ENCODE measurements around the gene DDX1. TPM values are rescaled to one million over a fixed set of nuclear protein-coding genes. Genes with fewer than 3 reads are reported as not detected.

DDX1 gene
- total and polyA plus RNA-seq, 2 donors, result 76.5 to 107 TPM

DNA sequence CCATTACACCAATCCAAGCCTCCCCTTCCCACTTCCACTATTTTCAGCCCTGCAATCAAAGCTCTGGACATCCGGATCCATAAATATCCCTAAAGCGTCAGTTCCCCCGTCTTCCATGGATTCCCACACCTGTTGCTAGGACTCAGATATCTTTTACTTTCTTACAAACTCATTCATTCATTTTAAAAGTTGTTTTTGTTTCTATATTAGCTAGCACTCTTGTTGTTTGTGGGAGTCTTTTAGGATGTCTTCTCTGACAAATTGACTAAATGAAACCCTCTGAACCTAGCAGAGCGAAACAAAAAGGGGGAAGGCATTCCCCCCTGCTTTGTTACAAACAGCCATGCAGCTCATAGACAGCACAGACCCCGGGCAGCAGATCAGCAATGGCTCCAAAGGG lies 21.6 kb upstream of the DDX1 start:
- H3K27ac ChIP-seq (ENCODE audit: low read depth), result no peak overlapping the region
- H3K4me1 ChIP-seq (ENCODE audit: insufficient read depth), result no peaks in the 10 kb centered on the region
- WGBS, result 66% methylated on average over 5 of the region's 5 CpGs
- H3K36me3 ChIP-seq (ENCODE audit: insufficient read depth), result no peaks in the 10 kb centered on the region
- no peak overlapping the region for H3K4me3 ChIP-seq (ENCODE audit: low read depth, low read length)
- DNase-seq (ENCODE audit: extremely low spot score), result no peak

DNA sequence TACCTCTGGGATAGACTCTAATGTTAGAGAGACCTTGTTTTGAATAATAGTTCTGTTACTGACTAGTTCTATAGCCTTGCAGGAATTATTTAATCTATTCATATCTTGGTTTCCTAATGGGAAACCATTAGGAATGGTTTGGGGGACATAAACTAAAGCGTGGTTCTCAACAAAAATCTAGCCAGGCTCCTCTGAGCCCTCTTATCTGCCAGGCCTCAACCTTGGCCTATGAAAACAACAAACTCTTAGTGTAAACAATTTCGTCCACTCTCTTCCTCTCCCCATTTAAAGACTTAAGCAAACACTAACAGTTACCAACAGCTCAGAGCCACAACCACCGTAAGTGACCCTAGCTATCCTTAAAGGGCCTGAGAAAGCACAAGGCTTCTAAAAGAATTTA lies 19.9 kb upstream of the DDX1 start:
- no peaks in the 10 kb centered on the region for H3K4me1 ChIP-seq (ENCODE audit: insufficient read depth)
- no peaks in the 10 kb centered on the region for H3K36me3 ChIP-seq (ENCODE audit: insufficient read depth)
- no peak overlapping the region for H3K4me3 ChIP-seq (ENCODE audit: low read depth, low read length)
- no peak overlapping the region for H3K27ac ChIP-seq (ENCODE audit: low read depth)
- DNase-seq (ENCODE audit: extremely low spot score), result no peak
- 68% methylated on average over 3 of the region's 3 CpGs for WGBS

DNA sequence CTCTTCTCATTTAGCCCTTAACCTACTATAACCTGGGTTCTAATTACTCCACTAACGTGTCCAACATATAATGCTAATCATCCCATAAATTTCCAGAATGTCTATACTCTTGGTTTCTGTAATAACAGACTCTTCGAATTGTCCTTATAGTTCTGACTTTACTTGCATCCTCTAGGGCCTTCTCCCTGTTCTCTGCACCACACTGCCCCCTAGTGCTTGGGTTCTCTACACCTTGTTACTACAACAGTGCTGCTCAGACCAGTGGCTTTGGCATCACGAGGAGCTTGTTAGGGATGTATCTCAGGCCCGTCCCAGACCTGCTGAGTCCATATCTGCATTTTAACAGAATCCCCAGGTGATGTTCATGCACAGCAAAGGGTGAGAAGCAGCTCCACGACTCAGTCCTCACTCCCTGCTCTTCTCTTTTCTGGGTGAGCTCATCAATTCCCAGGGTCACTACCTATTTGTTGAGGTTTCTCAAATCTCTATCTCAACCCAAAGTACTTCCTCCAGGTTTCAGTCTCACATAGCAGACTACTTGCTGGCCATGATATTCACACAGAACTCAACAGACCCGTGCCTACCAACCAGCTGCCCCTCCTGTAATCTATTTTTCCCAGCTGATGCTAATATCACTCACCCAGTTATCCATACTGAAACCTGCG lies 14.5 kb upstream of the DDX1 start:
- no peaks in the 10 kb centered on the region for H3K36me3 ChIP-seq (ENCODE audit: insufficient read depth)
- H3K27ac ChIP-seq (ENCODE audit: low read depth), result no peak overlapping the region
- H3K4me3 ChIP-seq (ENCODE audit: low read depth, low read length), result no peak overlapping the region
- WGBS, result 22% methylated on average over 7 of the region's 7 CpGs
- no peak for DNase-seq (ENCODE audit: extremely low spot score)
- no peaks in the 10 kb centered on the region for H3K4me1 ChIP-seq (ENCODE audit: insufficient read depth)

DNA sequence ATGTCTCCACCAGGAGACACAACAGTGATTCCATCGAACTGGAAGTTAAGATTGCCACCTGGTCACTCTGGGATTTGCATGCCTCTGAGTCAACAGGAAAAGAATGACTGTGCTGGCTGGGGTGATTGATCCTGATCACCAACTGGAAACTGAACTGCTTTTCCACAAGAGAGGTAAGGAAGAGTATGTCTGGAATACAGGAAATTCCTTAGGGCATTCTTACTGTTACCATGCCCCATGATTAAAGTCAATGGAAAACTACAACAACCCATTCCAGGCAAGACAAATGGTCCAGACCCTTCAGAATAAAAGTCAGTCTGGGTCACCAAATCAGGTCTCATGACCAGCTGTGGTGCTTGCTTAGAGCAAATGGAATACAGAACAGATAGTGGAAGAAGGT lies 12.0 kb upstream of the DDX1 start:
- WGBS, result 62% methylated on average over 1 of the region's 1 CpG
- Histone ChIP-seq H3K4me3 (ENCODE audit: low read depth, low read length) (no peak overlapping the region), H3K4me1 (ENCODE audit: insufficient read depth) (no peaks in the 10 kb centered on the region), H3K36me3 (ENCODE audit: insufficient read depth) (no peaks in the 10 kb centered on the region), H3K27ac (ENCODE audit: low read depth) (no peak overlapping the region)
- no peak for DNase-seq (ENCODE audit: extremely low spot score)

DNA sequence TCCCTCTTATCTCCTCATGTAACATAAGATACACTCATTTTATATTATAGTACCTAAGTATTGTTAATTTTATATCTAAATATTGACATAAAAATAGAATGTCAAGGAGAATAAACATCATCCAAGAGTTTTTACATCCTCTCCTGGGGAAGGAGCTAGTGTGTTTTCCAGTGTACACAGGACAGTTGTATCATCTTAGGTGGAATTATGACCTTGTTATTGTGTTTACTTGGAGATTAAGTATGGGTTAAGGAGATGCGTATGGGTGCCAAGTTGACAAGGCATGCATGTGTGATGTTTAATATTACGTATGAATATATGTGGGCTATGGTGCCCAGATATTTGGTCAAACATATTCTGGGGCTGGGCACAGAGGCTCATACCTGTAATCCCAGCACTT lies 11.2 kb upstream of the DDX1 start:
- no peaks in the 10 kb centered on the region for H3K36me3 ChIP-seq (ENCODE audit: insufficient read depth)
- no peak overlapping the region for H3K4me3 ChIP-seq (ENCODE audit: low read depth, low read length)
- H3K27ac ChIP-seq (ENCODE audit: low read depth), result no peak overlapping the region
- 70% methylated on average over 2 of the region's 2 CpGs for WGBS
- no peaks in the 10 kb centered on the region for H3K4me1 ChIP-seq (ENCODE audit: insufficient read depth)
- no peak for DNase-seq (ENCODE audit: extremely low spot score)

DNA sequence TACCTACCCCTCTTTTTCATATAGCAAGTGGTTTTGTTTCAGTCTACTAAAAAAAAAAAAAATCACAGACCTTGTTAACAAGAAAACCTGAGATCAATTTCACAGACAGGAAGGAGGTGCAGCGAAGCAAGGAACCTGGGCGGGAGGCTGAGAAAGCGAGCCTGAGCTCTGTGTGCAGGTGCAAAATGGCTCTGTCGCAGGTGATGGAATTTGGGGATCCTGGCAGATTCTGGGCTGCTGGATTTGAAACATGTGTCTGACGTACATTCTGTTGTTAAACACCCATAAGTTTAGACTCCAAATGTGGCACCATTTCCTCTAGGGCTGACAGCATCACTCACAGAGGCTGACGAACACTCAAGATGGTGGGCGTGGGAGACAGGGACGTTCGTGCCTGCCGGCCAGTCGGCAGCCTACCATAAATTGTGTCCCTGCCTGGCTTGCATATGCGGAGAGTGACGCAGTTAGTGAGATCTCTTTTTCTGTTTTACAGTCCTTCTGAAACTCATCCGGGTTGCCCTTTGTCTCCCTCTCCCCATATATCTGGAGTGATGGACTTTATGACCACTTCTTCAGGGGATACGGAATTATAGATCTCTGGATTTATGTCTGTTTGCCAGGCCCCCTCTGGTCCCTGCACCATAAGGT lies 8.8 kb upstream of the DDX1 start:
- Histone ChIP-seq H3K27ac (ENCODE audit: low read depth) (no peak overlapping the region), H3K4me3 (ENCODE audit: low read depth, low read length) (no peak overlapping the region), H3K36me3 (ENCODE audit: insufficient read depth) (no peaks in the 10 kb centered on the region), H3K4me1 (ENCODE audit: insufficient read depth) (no peaks in the 10 kb centered on the region)
- 61% methylated on average over 15 of the region's 15 CpGs for WGBS
- no peak for DNase-seq (ENCODE audit: extremely low spot score)

DNA sequence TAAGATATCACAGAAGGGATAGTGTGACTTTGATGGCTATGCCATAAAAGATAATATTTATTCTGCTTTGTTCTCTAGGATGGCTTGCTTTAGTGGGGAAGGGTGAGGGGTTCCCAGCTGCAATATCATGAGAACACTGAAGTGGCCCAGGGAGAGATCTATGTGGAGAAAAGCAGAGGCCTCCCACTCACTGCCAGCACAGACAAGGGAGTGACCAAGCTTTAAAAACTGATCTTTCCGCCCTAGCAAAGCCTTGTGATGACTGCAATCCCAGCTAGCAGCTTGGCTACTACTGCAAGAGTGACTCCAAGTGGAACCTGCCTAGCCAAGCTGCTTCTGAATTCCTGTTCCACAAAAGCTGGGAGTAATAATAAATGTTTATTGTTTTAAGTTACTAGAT lies 7.8 kb upstream of the DDX1 start:
- H3K4me1 ChIP-seq (ENCODE audit: insufficient read depth), result no peaks in the 10 kb centered on the region
- no peak overlapping the region for H3K4me3 ChIP-seq (ENCODE audit: low read depth, low read length)
- 73% methylated on average over 1 of the region's 1 CpG for WGBS
- H3K36me3 ChIP-seq (ENCODE audit: insufficient read depth), result no peaks in the 10 kb centered on the region
- DNase-seq (ENCODE audit: extremely low spot score), result no peak
- no peak overlapping the region for H3K27ac ChIP-seq (ENCODE audit: low read depth)

DNA sequence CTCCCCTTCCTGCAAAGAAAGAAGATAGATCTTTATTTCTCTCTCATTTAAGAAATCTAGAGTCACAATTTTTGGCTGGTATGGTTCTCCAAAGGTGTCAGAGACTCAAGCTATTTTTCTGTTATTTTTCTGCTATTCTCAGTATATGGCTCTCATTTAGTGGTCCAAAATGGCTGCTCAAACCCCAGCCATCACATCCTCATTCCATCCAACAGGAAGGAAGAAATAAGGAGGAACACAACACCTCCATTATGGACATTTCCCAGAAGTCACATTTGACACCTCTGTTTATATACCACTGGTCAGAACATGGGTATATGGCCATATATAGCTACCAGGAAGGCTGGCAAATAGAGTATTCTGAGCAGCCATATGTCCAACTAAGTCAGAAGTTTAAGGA lies 7.4 kb upstream of the DDX1 start:
- no peak overlapping the region for H3K4me3 ChIP-seq (ENCODE audit: low read depth, low read length)
- no peak overlapping the region for H3K27ac ChIP-seq (ENCODE audit: low read depth)
- no peaks in the 10 kb centered on the region for H3K36me3 ChIP-seq (ENCODE audit: insufficient read depth)
- no peak for DNase-seq (ENCODE audit: extremely low spot score)
- H3K4me1 ChIP-seq (ENCODE audit: insufficient read depth), result no peaks in the 10 kb centered on the region

DNA sequence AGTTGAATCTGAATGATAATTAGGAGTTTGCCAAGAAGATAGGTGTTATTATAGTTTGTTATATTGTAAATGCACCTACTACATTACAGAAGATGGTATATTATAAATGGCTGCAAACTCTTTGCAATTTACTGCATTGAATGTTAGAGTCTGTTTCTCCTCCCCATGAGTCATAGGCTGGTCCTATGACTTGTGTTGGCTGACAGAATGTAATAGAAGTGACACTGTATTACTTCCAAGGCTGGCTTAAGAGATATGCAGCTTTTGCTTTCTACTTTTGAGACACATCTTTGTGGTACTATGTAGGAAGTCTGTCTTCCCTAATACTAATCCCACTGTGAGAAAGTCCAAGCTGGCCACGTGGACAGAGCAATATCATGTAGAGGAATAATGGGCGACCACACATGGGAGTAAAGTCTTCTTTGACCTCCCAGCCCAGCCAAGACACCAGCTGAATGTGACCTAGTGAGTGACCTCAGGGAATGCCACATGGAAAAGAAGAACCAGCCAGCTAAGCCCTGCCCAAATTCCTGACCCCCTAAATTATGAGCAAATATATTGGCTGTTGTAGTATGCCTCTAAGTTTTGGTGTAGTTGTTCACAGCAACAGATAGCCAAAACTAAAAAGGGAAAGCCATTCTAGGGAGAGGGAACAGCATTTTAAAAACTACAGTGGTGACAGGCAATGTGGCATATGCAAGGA lies 6.8 kb upstream of the DDX1 start:
- H3K36me3 ChIP-seq (ENCODE audit: insufficient read depth), result no peaks in the 10 kb centered on the region
- H3K4me3 ChIP-seq (ENCODE audit: low read depth, low read length), result no peak overlapping the region
- H3K4me1 ChIP-seq (ENCODE audit: insufficient read depth), result no peaks in the 10 kb centered on the region
- WGBS, result 83% methylated on average over 2 of the region's 2 CpGs
- DNase-seq (ENCODE audit: extremely low spot score), result no peak
- H3K27ac ChIP-seq (ENCODE audit: low read depth), result no peak overlapping the region

DNA sequence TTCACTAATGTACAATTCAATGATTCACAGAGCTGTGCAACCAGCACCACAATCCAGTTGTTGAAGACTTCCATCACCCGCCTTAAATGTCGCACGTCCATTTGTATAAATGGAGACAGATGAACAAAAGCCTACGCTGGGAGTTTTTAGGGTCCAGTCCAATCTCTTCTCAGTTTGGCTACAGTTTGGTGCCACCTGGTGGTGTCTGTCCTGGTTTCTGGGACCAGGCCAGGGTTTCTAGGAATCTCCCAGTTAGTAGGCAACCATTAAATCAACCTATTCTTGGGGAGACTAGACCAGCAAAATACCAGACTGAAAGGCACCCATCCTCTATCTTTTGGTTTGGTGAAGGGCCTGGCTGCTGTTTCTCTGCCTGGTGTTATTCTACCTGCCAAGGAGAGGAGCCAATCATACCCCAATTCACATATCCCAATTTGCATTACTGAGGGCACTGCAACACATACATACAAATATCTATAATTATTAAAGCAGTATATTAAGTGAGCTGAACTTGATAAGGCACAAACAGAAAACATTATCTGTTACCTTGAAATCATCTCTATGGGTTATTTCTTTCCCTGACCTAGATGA lies 3.2 kb upstream of the DDX1 start:
- no peaks in the 10 kb centered on the region for H3K4me1 ChIP-seq (ENCODE audit: insufficient read depth)
- no peak overlapping the region for H3K27ac ChIP-seq (ENCODE audit: low read depth)

DNA sequence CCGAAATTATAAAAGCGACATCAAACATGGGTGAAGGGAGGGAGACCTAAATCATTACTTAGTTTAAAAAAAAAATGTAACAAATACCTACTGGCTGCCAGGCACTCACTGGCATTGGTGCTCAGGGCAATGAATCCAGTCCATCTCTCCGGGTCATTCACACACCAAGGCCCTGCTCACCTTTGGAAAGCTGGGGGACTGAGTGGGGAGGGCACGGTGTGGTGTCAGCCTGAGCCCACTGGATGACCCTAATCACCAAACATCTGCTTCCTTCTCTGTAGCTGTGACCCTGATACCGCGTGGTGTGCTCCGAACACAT lies 336 bp upstream of the DDX1 start:
- Histone ChIP-seq H3K36me3 (ENCODE audit: insufficient read depth) (peaks cover 4% of the 10 kb centered on the region), H3K4me1 (ENCODE audit: insufficient read depth) (no peaks in the 10 kb centered on the region), H3K4me3 (ENCODE audit: low read depth, low read length) (peak overlapping the region; percentile 74), H3K27ac (ENCODE audit: low read depth) (no peak overlapping the region)
- WGBS, result 18% methylated on average over 7 of the region's 7 CpGs
- no peak for DNase-seq (ENCODE audit: extremely low spot score)

More for the DNA sequence above, 3.2 kb upstream of the DDX1 start:
- no peak overlapping the region for H3K4me3 ChIP-seq (ENCODE audit: low read depth, low read length)
- WGBS, result 27% methylated on average over 4 of the region's 4 CpGs
- H3K36me3 ChIP-seq (ENCODE audit: insufficient read depth), result no peaks in the 10 kb centered on the region
- DNase-seq (ENCODE audit: extremely low spot score), result no peak

DNA sequence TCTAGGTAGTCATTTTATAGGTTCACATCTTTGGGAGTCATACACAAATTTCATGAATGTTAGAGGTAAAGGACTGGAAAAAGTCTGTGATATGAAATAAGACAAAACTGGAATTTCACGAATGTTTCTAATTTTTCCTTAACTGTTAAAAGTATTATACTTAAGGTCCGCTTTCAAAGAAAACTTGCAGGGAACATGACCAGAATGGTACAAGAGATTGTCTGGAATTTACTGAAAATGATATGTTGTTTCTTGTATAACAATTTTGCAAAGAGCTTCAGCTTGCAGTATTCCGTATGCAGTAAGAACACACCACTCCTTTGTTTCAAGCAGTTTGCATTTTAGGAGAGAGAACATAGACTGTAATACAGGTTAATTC lies 1.6 kb downstream of the DDX1 start:
- 89% methylated on average over 3 of the region's 3 CpGs for WGBS
- H3K27ac ChIP-seq (ENCODE audit: low read depth), result no peak overlapping the region
- no peaks in the 10 kb centered on the region for H3K4me1 ChIP-seq (ENCODE audit: insufficient read depth)
- peaks cover 7% of the 10 kb centered on the region for H3K36me3 ChIP-seq (ENCODE audit: insufficient read depth)
- no peak overlapping the region for H3K4me3 ChIP-seq (ENCODE audit: low read depth, low read length)
- DNase-seq (ENCODE audit: extremely low spot score), result no peak

DNA sequence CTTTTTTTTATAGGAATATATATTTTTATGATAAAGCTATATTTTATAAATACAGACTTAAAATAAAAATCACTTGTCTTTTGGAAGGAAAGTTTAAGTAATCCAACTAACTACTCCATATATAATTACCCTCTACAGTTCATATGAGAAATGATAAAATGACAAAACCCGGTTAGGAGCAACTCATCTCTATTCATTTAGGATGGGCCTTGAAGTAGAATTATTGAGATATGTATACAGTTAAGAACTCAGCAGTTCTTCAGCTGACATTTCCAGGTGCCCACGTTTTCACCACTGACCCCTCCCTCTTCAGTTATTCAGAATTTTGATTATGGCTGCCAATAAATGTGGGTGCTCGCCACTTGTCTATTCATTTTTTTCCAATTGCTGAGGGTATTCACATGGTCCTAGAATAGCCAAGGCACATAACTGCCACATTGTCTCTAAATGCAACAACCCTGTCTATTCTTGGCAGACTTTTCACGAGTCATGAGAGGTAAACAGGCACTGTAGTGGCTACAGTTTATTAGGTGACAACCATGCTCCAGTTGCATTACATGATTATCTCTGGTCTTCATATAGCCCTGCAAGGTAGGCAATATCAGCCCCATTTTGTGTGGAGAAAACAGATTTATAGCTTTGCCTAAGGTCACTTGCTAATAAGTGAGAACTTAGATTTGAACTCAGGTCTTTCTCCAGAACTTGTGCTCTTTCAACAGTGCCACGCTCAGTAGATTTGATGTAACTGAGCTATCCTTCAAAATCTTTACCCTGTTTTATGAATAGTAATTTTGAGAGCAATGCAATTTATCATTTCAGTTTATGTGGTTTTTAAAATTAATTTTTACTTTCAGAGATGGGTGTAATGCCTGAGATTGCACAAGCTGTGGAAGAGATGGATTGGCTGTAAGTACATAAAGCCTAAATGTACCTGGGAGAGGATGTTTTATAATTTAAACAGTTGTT lies 2.9 kb downstream of the DDX1 start:
- no peak for DNase-seq (ENCODE audit: extremely low spot score)
- peaks cover 7% of the 10 kb centered on the region for H3K36me3 ChIP-seq (ENCODE audit: insufficient read depth)
- no peaks in the 10 kb centered on the region for H3K4me1 ChIP-seq (ENCODE audit: insufficient read depth)
- no peak overlapping the region for H3K4me3 ChIP-seq (ENCODE audit: low read depth, low read length)
- H3K27ac ChIP-seq (ENCODE audit: low read depth), result no peak overlapping the region
- WGBS, result 63% methylated on average over 5 of the region's 5 CpGs
